DOHH2 (cell line): Measurements from ENCODE around the gene BOK.

Source experiments
- EZH2phosphoT487 ChIP-seq: fragments of 200-600 bp; sonication (generic); IDR thresholded peaks from 2 replicates; pipeline ENCODE4 v1.6.1; 2017; ENCODE audit warnings: borderline replicate concordance, mild to moderate bottlenecking, antibody characterized with exemption, low read length, moderate library complexity, mixed read lengths
- TF ChIP-seq, protein P1 (sequence below): fragments of 200-600 bp; sonication (generic); IDR thresholded peaks from one replicate; pipeline ENCODE4 v1.5.1; 2014; ENCODE audit warnings: antibody characterized with exemption, mild to moderate bottlenecking, low read depth, low read length; ENCODE audit not compliant: poor library complexity, severe bottlenecking

DNA sequence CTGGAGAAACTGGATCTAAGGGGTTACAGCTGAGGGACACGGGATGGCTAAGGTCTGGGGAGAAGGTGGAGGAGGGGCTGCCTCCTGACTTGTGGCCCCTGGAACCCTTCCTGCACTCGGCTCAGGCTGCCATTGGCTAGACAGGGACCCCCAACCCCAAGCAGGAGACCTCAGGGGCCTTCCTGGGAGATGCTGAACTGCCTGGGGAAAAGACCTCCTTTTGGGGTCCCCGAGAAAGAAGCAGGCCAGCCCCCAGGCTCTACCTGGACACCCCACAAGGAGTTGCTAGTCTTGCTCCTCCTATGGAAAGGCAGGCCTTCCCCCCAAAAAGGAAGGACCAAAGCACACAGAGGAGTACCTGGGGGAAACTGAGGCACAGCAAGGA is 10.1 kb upstream of the BOK start:
- TF ChIP-seq, protein P1, sequence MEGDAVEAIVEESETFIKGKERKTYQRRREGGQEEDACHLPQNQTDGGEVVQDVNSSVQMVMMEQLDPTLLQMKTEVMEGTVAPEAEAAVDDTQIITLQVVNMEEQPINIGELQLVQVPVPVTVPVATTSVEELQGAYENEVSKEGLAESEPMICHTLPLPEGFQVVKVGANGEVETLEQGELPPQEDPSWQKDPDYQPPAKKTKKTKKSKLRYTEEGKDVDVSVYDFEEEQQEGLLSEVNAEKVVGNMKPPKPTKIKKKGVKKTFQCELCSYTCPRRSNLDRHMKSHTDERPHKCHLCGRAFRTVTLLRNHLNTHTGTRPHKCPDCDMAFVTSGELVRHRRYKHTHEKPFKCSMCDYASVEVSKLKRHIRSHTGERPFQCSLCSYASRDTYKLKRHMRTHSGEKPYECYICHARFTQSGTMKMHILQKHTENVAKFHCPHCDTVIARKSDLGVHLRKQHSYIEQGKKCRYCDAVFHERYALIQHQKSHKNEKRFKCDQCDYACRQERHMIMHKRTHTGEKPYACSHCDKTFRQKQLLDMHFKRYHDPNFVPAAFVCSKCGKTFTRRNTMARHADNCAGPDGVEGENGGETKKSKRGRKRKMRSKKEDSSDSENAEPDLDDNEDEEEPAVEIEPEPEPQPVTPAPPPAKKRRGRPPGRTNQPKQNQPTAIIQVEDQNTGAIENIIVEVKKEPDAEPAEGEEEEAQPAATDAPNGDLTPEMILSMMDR, result no peak
- TF ChIP-seq EZH2phosphoT487, result no peak
